ENCODE results near the gene ADAMTS14.
"Not testable (repeated sequence)": the region's sequence is repeated elsewhere in the genome, so short reads cannot be mapped to it uniquely, and the experiment has no call there.

Gene ADAMTS14

DNA sequence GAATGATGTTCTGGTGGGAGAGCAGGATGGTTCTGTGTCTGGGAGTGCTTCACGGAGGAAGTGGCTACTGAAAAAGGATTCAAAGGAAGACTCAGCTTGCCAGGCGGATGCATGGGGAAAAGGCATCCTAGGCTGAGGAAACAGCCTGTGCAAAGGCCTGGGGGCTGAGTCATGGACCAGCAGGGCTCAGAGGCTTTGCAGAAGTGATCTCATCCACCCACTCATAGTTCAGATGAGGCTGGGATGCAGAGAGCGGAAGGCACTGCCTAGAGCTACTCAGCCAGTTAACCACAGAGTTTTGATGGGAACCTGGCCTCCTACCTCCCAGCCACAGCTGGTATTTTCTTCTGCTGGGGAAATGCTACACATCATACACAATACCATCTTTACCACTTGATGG, 15.8 kb upstream of the ADAMTS14 start:
- DNase-seq (ENCODE audit: low read depth), result peak; percentile 98

GRCh38 chr10:70657041-70657440, 15.3 kb upstream of the ADAMTS14 start:
- DNase-seq (ENCODE audit: low read depth), result no peak

- DNase-seq (ENCODE audit: low read depth), result no peak
Measured at GRCh38 chr10:70658582-70659136, 13.6 kb upstream of the ADAMTS14 start.

GRCh38 chr10:70659306-70659705, 13.0 kb upstream of the ADAMTS14 start:
- DNase-seq (ENCODE audit: low read depth), result no peak

GRCh38 chr10:70660722-70661121, 11.6 kb upstream of the ADAMTS14 start:
- DNase-seq (ENCODE audit: low read depth), result no peak

GRCh38 chr10:70661623-70662361, 10.5 kb upstream of the ADAMTS14 start:
- DNase-seq (ENCODE audit: low read depth), result no peak

- no peak for DNase-seq (ENCODE audit: low read depth)
Measured at GRCh38 chr10:70662362-70663220, 9.7 kb upstream of the ADAMTS14 start.

- DNase-seq (ENCODE audit: low read depth), result not testable (repeated sequence)
Measured at GRCh38 chr10:70663458-70664409, 8.6 kb upstream of the ADAMTS14 start.

GRCh38 chr10:70664702-70665195, 7.6 kb upstream of the ADAMTS14 start:
- DNase-seq (ENCODE audit: low read depth), result peak; percentile 97

DNA sequence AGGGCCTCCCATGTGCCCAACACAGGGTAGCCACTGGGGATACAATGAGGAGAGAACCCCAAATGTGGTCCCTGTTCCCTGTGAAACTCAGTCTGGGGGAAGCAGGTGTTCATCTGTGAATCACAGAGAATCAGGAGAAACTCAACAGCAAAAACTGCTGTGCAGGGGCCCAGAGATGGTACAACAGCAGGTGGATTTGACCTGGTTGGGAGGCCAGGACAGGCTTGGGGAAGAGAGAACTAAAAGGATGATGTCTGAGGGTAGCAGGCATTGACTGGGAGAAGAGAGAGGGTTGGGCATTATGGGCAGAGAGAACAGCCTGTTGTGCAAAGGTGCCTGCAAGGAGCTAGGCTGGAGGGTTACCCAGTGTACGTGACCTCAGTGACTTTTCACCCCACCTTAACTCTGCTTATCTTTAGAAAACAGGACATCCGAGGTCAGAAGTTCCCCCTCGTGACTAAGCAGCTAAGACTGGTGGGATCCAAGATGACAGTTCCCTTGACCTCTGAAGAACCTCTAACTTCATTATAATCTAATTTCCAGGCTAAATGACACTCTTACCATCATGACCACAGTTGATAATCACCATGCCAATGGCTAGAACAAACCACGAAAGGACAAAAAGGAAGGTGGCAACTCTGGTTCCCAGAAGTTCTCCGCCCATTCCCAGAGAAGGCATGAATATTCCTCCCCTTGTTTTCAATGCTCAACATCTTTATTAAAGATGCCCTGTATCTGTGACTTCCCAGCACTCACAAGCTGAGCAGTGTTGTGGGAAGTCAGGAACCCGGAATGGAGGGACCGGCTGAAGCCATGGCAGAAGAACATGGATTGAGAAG, 5.1 kb upstream of the ADAMTS14 start:
- no peak for DNase-seq (ENCODE audit: low read depth)

GRCh38 chr10:70667818-70668217, 4.5 kb upstream of the ADAMTS14 start:
- not testable (repeated sequence) for DNase-seq (ENCODE audit: low read depth)

- no peak for DNase-seq (ENCODE audit: low read depth)
Measured at GRCh38 chr10:70668454-70668970, 3.8 kb upstream of the ADAMTS14 start.

DNA sequence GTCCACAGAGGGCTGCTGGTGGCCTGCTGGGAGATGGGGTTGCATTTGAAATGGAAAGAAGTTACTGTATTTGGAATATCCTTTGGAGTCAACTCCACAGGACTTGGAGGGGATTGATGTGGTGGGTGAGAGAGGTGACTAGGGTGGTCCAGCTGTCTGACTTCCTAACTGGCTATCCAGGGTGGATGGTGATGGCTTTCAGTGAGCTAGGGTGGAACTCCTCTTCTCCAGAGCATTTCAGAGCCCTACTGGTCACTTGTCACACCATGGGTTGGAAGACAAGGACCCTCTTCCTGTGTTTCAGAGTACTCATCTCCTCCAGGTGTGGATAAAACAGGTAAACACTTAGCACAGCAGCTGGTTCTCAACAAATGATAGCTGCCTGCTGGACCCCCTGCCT, 3.3 kb upstream of the ADAMTS14 start:
- no peak for DNase-seq (ENCODE audit: low read depth)

GRCh38 chr10:70669732-70670317, 2.5 kb upstream of the ADAMTS14 start:
- DNase-seq (ENCODE audit: low read depth), result no peak

DNA sequence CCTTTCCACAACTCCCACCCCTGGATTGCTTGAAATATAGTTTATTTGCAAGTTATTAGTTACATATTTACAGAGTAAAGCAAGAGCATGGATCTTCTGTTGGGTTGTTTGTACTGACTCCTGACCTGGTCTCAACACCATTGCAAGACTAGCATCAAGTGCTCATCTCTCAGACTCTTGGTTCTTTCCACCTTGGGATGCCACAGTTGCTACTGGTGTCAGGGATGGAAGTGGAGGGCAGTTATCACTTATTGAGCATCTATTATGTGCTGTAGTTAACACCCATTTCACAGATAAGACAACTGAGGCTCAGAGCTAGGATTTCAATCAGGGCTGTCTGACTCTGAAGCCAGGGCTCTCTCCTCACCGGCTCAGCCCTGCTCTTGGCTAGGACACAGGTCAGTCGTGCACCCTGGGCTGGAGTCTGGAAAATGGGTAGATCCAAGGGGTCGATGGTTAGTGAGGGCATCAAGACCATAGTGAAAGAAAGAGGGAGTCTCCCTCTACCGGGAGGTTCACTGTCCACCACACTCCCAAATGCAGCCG, 614 bp upstream of the ADAMTS14 start:
- no peak for DNase-seq (ENCODE audit: low read depth)

DNA sequence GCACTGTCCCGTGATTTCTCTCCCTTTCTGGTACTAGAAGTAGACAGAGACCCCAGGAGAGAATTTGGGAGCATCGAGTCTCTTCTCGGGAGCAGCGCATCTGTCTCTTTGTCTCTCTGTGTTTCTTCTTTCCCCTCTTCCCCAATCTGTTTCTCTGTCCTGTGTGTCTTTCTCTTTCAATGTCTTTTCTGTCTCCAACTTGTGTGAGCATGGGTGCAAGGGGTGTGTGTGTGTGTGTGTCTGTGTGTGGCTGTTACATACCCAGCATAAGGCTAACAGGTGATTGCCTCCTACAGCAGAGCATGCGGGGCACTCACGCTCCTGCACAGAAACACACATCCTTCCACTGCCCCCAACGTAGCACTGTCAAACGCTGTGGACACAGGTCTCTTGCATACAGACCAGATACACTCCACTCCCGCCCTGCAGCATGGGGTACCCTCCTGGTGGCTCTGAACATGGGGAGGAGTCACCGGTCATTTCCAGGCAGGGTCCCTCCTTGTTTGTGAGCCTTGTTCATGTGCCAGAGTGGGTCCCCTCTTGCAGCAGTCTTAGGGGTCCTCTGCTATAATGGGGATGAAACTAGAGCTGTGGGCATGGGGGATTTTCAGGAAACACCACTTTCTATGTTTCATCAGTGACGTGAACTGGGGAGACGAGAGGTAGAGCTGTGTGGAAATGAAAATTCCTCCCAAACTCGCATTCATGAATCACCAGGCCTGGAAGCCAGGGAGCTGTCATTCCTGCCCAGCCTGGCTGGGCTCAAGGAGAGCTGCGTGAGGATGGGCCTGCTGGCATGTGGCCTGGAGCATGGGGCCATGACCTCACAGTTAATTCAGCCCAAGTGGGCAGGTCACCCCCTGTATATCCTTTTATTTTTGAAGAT, 980 bp downstream of the ADAMTS14 start:
- peak; percentile 71 for DNase-seq (ENCODE audit: low read depth)

DNA sequence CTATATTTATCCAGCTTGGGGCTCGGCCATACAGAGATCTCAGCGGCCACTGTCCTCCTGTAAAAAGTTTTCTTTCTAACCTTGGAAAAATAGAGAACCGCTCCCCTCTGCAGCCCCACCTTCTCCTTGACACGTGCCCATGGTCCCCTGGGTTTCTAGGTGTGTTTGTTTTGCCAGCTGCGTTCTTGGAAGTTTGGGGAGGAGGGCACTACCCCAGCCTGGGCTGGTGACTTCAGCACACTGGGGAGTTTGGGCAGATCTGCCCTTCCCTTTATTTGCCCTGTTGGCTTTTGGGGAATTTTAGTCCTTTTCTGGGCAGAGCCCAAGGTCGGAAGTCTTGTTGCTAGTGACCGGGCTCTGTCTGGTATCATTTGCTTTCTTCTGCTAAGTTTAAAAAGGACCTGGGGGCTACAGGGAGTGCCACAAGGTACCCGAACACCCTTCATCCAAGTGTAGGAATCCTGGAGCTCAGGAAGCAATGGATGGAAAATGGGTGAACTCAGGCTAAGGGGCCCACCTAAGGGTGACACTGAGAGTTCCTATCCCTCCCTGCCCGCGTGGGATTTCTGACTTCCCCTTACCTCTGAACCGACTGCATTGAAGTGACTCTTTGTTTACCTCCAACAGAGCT, 1.7 kb downstream of the ADAMTS14 start:
- no peak for DNase-seq (ENCODE audit: low read depth)
